Breast epithelium (tissue), 4 donors: Measurements from ENCODE around the gene RNF224. TPM values are rescaled to one million over a fixed set of nuclear protein-coding genes. Genes with fewer than 3 reads are reported as not detected.

Experiments used
- DNase-seq, 2 donors: peaks; one replicate each; pipeline ENCODE4 v3.0.0-alpha.2; 2019; ENCODE audit warnings: low spot score in 2 of 2
- H3K27ac ChIP-seq, 2 donors: fragments of 200-600 bp; sonication (generic) in 1 of 2; one replicate each; pipeline ENCODE4 v1.5.1; 2016 to 2019; ENCODE audit warnings: mild to moderate bottlenecking in 1 of 2
- H3K27me3 ChIP-seq, 2 donors: fragments of 200-600 bp; sonication (generic) in 1 of 2; one replicate each; pipeline versions ENCODE4 v1.5.1 to v1.6.0; 2017 to 2019; ENCODE audit warnings: control low read depth in 1 of 2, mild to moderate bottlenecking in 1 of 2
- H3K36me3 ChIP-seq: fragments of 200-600 bp; one replicate; pipeline ENCODE4 v1.5.1; 2019
- H3K4me1 ChIP-seq, 2 donors: fragments of 200-600 bp; sonication (generic); one replicate each; pipeline ENCODE4 v1.5.1; 2016 to 2019; ENCODE audit warnings: control low read depth in 1 of 2
- H3K4me3 ChIP-seq, 3 donors: fragments of 200-600 bp; sonication (generic); 1 replicate in 2 of 3; 2 replicates in 1 of 3; pipeline ENCODE4 v1.5.1; 2016 to 2019; ENCODE audit warnings: mild to moderate bottlenecking in 3 of 3, moderate library complexity in 2 of 3
- H3K9me3 ChIP-seq, 2 donors: fragments of 200-600 bp; sonication (generic) in 1 of 2; one replicate each; pipeline ENCODE4 v1.5.1; 2016 to 2019; ENCODE audit warnings: control low read depth in 1 of 2
- CTCF ChIP-seq, 3 donors: fragments of 450-650 bp; IDR thresholded peaks; one replicate each; pipeline ENCODE4 v1.5.1; 2016 to 2017; ENCODE audit warnings: antibody characterized with exemption in 3 of 3, mild to moderate bottlenecking in 3 of 3, moderate library complexity in 3 of 3
- POLR2A ChIP-seq: fragments of 450-650 bp; IDR thresholded peaks from one replicate; pipeline ENCODE4 v1.6.1; 2016; ENCODE audit warnings: antibody characterized with exemption, mild to moderate bottlenecking, moderate library complexity
- POLR2AphosphoS5 ChIP-seq, 3 donors: sonication (generic); formaldehyde crosslinking; IDR thresholded peaks; one replicate each; pipeline ENCODE4 v1.6.1; 2017; ENCODE audit warnings: antibody characterized with exemption in 3 of 3
- intact Hi-C: fragments of 100-400 bp; cut with DNase I; formaldehyde crosslinking; loops from one replicate; pipeline ENCODE4 v1.15.1; 2023; ENCODE audit warnings: low total_unique reads
- total RNA-seq, 3 donors: library from RNA; depleted of rRNA; stranded (reverse); fragments of >200 nt; gene quantifications; one replicate each; pipeline ENCODE4 v1.1.0, GENCODE V29; 2016

Gene RNF224
- total RNA-seq, 3 donors from 2014 or later: 0.29 TPM; not detected in 2

GRCh38 chr9:137254624-137255447 is 27.5 kb downstream of the RNF224 start, which contains the start of gene NELFB:
Gene NELFB (plus strand): TSS chr9:137255327.
- TF ChIP-seq POLR2AphosphoS5 (IDR thresholded peaks at IDR 0.05): peak; percentile 27 to 36 (median 32)
- TF ChIP-seq CTCF (IDR thresholded peaks at IDR 0.05): no peak
- TF ChIP-seq POLR2A: no peak
- Histone ChIP-seq H3K27me3 (no peaks in the 10 kb centered on the region), H3K4me3 (peak within 1 kb of the TSS; percentile 98 to 100 (median 99)), H3K9me3 (no peaks in the 10 kb centered on the region), H3K27ac (peak within 1 kb of the TSS; percentile 55 to 84), H3K4me1 (peaks cover 5 to 12% of the 10 kb centered on the region in 2 donors), H3K36me3 (no peaks in the 10 kb centered on the region)
- DNase-seq: peak; percentile 83 to 92
- intact Hi-C loops: loop anchor here (10.0 kb wide), 1 partner anchor 1880 kb away; no protein-coding TSS in a partner anchor

- intact Hi-C loops: loop anchor here (10.0 kb wide), 1 partner anchor 1881 kb away; no protein-coding TSS in a partner anchor
- Histone ChIP-seq H3K36me3 (no peaks in the 10 kb centered on the region), H3K27me3 (no peaks in the 10 kb centered on the region), H3K27ac (peak overlapping the region; percentile 55 to 84), H3K9me3 (no peaks in the 10 kb centered on the region), H3K4me3 (peak overlapping the region; percentile 98 to 100 (median 99)), H3K4me1 (peaks cover 5 to 12% of the 10 kb centered on the region in 2 donors)
- no peak for TF ChIP-seq CTCF (IDR thresholded peaks at IDR 0.05)
- TF ChIP-seq POLR2AphosphoS5 (IDR thresholded peaks at IDR 0.05): no peak
- no peak for TF ChIP-seq POLR2A
- DNase-seq: no peak
Measured at GRCh38 chr9:137255448-137256114, 28.3 kb downstream of the RNF224 start.

- Histone ChIP-seq H3K4me3 (peak overlapping the region; percentile 98 to 100 (median 99)), H3K27me3 (no peaks in the 10 kb centered on the region), H3K4me1 (peaks cover 5 to 12% of the 10 kb centered on the region in 2 donors), H3K9me3 (no peaks in the 10 kb centered on the region), H3K27ac (no peak overlapping the region), H3K36me3 (no peaks in the 10 kb centered on the region)
- no peak for DNase-seq
- TF ChIP-seq CTCF (IDR thresholded peaks at IDR 0.05): no peak
- no peak for TF ChIP-seq POLR2A
- no peak for TF ChIP-seq POLR2AphosphoS5 (IDR thresholded peaks at IDR 0.05)
- intact Hi-C loops: loop anchor here (10.0 kb wide), 1 partner anchor 1882 kb away; no protein-coding TSS in a partner anchor
Measured at GRCh38 chr9:137256362-137256761, 29.1 kb downstream of the RNF224 start.

- no peak for TF ChIP-seq POLR2A
- no peak for TF ChIP-seq POLR2AphosphoS5 (IDR thresholded peaks at IDR 0.05)
- no peak for TF ChIP-seq CTCF (IDR thresholded peaks at IDR 0.05)
- Histone ChIP-seq H3K4me1 (peaks cover 5 to 12% of the 10 kb centered on the region in 2 donors), H3K36me3 (no peaks in the 10 kb centered on the region), H3K9me3 (no peaks in the 10 kb centered on the region), H3K27me3 (no peaks in the 10 kb centered on the region), H3K4me3 (peak overlapping the region in 1 of 3 donors; percentile 100), H3K27ac (no peak overlapping the region)
- no peak for DNase-seq
- intact Hi-C loops: loop anchor here (10.0 kb wide), 1 partner anchor 1882 kb away; no protein-coding TSS in a partner anchor
Measured at GRCh38 chr9:137256856-137257255, 29.6 kb downstream of the RNF224 start.
